ENCODE data around the gene ZNF74.
"Not testable (repeated sequence)": the region's sequence is repeated elsewhere in the genome, so short reads cannot be mapped to it uniquely, and the experiment has no call there.

The ZNF74 gene

GRCh38 chr22:20401376-20402014 lies 7.5 kb downstream of the ZNF74 start:
- no peak for DNase-seq

GRCh38 chr22:20402960-20403778 lies 9.2 kb downstream of the ZNF74 start:
- DNase-seq, result no peak

- no peak for DNase-seq
Observed at GRCh38 chr22:20403779-20404140, 9.8 kb downstream of the ZNF74 start.

DNA sequence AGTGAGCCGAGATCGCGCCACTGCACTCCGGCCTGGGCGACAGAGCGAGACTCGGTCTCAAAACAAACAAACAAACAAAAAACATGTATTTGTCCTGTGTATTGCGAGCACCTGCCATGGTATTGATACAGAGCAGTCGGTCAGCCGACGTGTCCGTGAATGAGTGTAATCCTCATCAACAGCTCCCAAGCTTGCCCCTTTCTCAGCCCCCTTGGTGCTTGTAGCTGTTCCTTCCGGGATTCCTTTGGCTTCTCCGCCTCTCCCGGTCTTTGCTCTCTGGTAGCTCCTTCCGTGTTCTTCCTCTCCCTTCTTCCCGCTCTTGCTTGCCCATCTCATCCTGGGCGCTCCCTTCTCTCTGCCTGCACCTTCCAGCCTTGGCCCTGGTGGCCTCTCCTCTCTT lies 10.9 kb downstream of the ZNF74 start:
- DNase-seq, result no peak

DNA sequence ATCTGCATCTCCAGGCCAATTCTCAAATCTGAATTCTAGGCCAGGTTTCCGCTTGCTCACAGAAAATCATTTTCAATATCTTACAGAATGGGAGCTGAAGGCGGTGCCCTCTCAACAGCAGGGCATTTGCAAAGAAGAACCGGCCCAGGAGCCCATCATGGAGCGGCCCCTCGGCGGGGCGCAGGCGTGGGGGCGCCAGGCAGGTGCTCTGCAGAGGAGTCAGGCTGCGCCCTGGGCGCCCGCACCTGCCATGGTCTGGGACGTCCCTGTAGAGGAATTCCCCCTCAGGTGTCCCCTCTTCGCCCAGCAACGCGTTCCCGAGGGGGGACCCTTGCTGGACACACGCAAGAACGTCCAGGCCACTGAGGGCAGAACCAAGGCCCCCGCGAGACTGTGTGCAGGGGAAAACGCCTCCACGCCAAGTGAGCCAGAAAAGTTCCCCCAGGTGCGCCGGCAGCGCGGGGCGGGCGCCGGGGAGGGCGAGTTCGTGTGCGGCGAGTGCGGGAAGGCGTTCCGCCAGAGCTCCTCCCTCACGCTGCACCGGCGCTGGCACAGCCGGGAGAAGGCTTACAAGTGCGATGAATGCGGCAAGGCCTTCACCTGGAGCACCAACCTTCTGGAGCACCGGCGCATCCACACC lies 11.5 kb downstream of the ZNF74 start:
- DNase-seq, result no peak

DNA sequence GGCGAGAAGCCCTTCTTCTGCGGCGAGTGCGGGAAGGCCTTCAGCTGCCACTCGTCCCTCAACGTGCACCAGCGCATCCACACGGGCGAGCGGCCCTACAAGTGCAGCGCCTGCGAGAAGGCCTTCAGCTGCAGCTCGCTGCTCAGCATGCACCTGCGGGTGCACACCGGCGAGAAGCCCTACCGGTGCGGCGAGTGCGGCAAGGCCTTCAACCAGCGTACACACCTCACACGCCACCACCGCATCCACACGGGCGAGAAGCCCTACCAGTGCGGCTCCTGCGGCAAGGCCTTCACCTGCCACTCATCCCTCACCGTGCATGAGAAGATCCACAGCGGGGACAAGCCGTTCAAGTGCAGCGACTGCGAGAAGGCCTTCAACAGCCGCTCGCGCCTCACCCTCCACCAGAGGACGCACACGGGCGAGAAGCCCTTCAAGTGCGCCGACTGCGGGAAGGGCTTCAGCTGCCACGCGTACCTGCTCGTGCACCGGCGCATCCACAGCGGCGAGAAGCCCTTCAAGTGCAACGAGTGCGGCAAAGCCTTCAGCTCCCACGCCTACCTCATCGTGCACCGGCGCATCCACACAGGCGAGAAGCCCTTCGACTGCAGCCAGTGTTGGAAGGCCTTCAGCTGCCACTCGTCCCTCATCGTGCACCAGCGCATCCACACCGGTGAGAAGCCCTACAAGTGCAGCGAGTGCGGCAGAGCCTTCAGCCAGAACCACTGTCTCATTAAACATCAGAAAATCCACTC lies 12.2 kb downstream of the ZNF74 start:
- DNase-seq, result no peak

GRCh38 chr22:20406686-20407408 lies 12.9 kb downstream of the ZNF74 start:
- DNase-seq, result no peak

DNA sequence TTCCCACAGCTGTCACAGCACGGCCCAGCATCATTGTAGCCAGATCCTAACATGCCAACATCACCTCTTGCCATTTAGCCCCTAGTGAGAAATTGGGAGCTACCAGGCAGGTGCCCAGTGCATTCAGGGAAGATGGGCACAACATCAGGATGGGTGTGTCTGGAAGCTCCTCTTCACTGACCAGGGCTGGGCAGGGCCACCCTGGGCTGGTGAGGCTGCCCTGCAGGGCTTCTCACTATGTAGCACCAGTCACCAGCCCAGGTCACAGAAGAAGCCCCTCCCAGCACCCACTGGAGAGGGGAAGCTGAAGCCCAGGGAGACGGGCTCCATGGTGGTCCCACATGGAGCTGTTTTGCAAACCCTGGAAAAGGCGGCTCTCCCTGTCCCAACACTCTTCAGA lies 13.9 kb downstream of the ZNF74 start:
- DNase-seq, result no peak

GRCh38 chr22:20408891-20409290 lies 14.9 kb downstream of the ZNF74 start:
- DNase-seq, result no peak

- DNase-seq, result not testable (repeated sequence)
Observed at GRCh38 chr22:20409385-20409784, 15.4 kb downstream of the ZNF74 start.

GRCh38 chr22:20412474-20413216 lies 18.7 kb downstream of the ZNF74 start:
- DNase-seq, result no peak

- DNase-seq, result no peak
Observed at GRCh38 chr22:20413217-20414058, 19.5 kb downstream of the ZNF74 start.

- no peak for DNase-seq
Observed at GRCh38 chr22:20414059-20414440, 20.1 kb downstream of the ZNF74 start.

GRCh38 chr22:20414450-20414849 lies 20.5 kb downstream of the ZNF74 start:
- no peak for DNase-seq

DNA sequence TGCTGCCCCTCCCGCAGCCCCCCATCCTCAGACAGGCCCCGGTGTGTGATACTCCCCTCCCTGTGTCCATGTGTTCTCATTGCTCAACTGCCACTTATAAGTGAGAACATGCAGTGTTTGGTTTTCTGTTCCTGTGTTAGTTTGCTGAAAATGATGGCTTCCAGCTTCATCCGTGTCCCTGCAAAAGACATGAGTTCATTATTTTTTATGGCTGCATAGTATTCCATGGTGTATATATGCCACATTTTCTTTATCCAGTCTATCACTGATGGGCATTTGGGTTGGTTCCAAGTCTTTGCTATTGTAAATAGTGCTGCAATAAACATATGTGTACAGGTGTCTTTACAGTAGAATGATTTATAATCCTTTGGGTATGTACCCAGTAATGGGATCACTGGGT lies 21.3 kb downstream of the ZNF74 start:
- DNase-seq, result not testable (repeated sequence)

GRCh38 chr22:20415699-20416098 lies 21.7 kb downstream of the ZNF74 start:
- not testable (repeated sequence) for DNase-seq

DNA sequence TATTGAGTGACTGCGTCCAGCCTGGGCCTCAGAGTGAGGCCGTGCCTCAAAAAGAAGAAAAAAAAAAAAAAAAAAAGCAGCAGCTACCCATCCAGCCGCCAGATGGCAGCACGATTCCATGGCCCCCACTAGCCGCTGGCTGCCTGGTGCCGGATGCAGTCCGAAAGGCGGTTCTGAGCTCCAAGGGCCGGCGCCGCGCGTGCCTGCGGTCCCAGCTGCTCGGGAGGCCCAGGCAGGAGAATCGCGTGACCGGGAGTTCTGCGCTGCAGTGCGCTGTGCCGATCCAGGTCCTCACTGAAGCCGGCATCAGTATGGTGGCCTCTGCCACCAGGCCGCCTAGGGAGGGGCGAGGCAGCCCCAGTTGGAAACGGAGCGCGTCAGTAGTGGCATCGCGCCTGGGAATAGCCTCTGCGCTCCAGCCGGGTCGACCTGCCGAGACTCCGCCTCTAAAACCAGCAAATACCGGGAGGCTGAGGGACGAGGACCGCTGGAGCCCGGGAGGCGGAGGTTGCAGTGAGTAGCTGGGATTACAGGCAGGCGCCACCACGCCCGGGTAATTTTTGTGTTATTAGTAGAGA lies 24.3 kb downstream of the ZNF74 start:
- DNase-seq, result peak; percentile 72

DNA sequence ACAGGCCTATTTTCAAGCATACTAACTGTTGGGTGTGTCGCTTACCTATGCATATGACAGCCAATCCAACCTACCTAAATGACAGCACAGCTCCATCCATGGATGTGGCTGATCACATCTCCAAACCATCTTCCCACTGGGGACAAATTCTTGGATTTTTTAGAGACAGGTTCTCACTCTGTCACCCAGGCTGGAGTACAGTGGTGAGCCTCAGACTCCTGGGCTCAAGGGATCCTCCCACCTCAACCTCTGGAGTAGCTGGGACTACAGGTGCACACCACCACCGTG lies 25.7 kb downstream of the ZNF74 start:
- no peak for DNase-seq

DNA sequence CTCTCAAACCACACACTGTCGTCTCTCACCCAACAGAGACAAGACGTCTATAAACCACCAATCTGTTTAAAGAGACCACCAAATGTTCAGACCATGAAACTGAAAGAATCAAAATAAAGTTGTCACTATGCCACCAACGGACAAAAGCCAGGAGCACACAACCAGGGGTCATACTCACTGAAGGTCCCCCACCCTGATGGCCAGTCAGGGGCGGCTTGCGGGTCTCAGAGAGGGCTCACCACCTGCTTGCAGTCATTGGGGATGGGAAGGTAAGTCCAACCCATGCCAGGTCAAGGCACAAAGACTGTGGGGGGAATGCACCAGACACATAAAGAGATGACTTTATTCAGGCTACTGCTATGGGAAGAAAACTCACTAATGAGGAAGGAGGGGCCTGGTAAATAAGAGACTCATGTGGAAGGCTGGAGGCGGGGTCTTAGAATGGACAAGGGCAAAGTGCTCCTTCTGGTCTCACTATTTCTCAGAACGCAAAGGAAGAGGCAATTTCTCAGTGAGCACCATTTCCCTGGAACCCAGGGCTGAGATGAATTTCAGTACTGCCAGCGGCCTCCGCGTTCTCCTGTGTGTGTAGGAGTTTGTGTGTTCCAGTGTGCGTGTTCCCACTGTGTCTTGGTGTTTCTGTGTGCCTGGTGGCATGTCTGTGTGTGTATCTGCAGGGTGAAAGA lies 26.3 kb downstream of the ZNF74 start:
- DNase-seq, result no peak

- DNase-seq, result no peak
Observed at GRCh38 chr22:20421507-20421874, 27.5 kb downstream of the ZNF74 start.

Data from activated CD4-positive, alpha-beta T cell treated with anti-CD3 and anti-CD28 coated beads, Interleukin-10, Interleukin-2, amounts not matched to agents 100 ng/mL and 50 ng/mL, durations not matched to agents 16 hours and 8 hours (primary cell).